Dedifferentiated amniotic fluid mesenchymal stem cell (primary cell): ENCODE data around the gene CYFIP1.

Experiments used
- DNase-seq: peaks from one replicate; pipeline ENCODE4 v3.0.0-alpha.2; 2016; ENCODE audit errors: extremely low spot score

CYFIP1 gene

DNA sequence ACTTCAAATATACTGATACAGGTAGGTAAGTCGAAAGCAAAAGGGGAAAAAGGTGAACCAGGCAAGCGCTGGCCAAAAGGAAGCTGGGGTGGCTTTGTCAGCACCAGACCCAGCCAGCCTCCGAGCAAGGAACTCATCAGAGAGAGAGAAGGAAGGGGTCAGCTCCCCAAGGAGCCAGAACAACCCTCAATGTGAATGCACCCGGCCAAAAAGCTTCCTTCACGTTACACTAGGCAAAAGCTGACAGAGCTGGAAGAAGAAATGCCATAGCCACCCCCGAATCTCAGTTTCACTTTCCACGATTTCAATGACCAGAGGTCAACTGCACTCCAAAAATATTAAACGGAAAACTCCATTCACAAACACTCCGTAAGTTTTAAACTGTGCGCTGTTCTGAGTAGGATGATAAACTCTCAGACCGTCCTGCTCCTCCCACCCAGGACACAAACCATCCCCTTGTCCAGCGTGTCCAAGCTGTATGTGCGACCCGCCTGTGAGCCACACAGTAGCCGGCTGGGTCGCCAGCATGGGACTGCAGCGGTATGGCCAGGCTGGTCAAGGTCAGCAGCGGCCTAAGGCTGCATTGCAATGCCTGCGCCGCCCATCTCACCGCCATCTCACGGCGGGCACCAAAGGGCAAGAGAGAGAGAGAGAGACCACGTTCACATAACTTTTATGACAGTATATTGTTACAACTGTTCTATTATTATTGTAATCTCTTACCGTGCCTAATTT, 29.7 kb downstream of the CYFIP1 start:
- no peak for DNase-seq

DNA sequence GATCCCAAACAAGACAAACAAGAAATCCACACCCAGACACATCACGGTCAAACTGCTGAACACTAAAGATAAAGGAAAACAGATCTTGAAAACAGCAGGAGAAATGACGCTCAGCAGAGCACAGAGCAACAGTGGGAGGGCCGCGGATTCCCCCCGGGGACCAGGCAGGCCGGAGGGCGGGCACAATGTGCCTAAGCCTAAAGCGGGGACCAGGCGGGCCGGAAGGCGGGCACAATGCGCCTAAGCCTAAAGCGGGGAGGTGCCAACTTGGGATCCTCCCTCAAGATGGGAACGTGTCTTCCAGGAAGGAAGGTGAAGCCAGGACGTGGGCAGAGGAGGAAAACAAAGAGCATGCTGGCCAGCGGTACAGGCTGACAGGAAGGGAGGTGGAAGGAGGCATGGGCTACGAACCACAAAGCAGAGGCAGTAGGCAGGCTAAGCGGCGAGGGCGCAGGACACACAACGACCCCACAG, 31.1 kb downstream of the CYFIP1 start:
- no peak for DNase-seq

DNA sequence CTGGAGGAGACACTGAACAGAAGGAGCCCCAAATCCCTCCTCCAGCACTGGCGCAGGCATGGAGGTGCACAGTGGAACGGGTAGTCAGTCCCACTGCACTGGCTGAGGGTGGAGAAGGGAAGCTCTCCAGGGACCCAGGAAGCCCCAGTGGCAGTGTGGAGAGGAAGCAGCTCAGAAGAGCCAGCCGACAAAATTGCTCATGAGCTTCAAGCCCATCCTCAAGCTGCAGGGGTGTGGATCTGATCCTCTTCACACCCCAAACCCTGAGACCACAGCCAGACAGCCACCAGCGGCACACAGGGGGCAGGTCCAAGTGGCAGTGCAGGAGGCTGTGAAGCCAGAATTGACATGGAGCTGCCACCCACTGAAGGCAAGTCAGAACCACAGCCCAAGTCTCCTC, 32.1 kb downstream of the CYFIP1 start:
- no peak for DNase-seq

DNA sequence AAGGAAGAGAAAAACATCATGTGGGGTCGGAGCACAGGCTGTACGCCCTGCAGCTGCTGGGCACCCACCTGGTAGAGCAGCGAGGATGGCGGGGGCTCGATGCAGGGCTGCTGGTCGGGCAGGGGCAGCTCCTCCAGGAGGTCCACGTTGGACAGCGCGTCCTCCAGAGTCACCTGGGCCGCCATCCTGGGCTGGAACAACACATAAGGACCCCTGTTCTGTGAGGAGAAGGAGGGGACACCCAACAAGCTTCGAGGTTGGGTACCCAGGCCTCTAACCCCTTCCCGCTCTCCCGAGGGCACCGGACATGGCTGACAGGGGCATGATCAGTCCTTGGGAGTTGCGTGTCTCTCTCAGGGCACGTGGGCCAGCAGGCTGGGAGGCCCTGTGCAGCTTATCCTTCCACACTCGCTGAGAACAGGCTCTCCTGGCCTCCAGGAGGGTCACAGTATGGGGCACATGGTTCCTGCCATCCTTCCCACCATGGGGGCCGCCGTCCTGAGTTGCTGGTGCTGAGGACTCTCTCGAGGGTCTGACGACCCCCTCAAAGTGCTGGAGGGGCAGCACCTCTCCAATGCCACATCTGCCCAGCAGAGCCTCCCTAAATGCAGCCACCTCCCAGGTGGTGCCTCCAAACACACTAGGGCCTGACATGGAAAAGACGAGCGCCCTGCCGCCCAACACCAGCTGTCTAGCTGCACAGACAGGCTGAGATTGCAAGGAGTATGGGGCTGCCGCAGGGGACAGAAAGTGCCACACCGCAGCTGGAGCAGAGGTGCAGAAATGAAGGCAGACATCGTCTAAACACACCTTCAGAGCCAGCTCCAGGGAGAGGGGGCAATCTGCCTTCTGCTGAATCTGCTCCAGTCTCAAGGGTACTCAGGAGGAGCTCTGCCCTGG, 32.8 kb downstream of the CYFIP1 start:
- no peak for DNase-seq

DNA sequence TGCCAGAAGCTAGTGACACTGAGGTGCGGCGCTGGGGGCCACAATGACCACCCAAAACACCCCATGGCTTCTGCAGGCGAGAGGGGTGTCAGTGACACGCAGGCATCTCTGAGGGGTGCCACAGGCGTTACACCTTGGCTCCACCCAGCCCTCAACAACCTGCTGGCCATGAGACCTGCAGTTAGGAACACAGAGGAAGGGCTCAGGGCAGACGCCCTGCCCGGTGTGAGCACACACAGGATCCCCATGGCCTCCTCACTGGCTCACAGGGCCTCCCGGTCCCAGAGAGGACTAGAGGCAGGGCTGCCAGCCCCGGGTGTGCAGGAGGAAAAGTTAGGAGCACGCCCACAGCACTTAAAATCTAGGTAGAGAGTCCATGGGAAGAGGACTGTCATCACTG, 35.1 kb downstream of the CYFIP1 start:
- no peak for DNase-seq

DNA sequence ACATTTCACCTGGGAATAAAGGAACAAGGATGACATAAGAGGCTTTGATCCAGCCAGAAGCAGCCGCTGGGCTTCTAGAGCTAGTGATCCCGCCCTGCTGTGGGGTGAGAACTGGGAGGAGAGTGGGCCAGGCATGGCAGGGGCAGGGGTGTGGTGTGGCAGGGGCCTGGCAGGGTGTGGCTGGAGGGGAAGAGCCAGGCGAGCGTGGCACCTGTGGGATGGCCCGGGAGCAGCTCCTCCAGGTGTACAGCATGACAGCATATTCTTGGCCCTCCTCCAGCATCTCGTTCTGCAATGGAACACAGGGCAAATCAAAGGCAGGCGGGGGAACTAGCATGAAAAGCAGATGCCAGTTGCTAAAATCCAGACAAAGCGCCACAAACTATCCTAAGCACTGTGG, 35.5 kb downstream of the CYFIP1 start:
- no peak for DNase-seq

DNA sequence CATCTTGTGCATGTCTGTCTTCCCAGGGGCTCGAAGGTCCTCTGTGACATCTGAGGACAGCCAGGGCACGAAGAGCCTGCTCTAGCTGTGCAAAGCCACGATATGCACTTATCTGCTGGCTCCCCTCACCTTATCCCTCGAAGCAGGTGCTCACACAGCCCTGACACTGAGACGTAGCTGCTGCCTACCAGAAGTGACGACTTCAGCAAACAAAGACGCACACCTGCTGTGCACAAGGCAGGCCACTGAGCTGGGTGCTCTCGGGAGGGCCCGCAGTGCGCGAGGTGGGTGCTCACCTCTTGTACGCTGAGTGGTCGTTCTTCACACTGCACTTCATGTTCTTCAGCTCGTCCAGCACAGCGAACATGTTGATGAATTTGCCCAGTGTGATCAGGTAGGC, 37.3 kb downstream of the CYFIP1 start:
- no peak for DNase-seq

DNA sequence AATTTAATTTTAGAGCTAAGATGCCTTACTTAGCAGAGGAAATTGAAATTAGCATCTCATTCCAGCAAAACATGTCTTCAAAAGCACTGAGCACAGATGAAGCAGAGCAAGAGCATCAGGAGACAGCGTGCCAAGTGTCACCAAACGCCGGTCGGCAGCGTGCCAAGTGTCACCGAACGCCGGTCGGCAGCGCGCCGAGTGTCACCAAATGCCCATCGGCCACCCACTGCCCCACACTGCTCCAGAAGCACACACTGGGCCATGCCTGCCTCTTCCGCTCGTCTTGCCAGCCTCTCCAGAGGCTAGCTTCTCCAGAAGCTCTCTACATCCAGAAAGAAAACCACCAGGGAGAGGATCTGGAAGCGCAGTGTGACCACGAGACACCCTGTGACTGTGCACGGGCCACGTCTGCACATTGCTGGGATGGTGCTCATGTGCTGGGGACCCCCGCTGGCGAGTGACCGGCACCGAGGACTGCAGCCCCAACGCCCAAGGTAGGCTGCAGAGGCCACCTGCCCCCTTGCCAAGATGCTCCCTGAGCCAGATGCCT, 37.8 kb downstream of the CYFIP1 start:
- no peak for DNase-seq

DNA sequence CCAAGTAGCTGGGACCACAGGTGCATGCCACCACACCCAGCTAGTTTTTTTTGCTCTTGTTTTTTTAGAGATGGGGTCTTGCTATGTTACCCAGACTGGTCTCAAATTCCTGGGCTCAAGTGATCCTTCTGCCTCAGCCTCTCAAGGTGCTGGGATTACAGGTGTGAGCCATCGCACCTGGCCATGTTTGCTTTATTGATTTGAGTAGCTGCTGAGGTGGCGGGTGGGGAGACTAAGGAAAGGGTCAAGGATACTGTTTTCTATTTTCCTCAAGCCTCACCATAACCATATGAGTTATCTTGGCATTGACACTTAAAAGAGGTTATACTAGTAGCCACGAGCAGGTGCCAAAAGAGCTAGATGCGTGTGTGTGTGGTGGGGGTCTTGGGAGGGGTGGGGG, 39.0 kb downstream of the CYFIP1 start:
- DNase-seq: no peak

DNA sequence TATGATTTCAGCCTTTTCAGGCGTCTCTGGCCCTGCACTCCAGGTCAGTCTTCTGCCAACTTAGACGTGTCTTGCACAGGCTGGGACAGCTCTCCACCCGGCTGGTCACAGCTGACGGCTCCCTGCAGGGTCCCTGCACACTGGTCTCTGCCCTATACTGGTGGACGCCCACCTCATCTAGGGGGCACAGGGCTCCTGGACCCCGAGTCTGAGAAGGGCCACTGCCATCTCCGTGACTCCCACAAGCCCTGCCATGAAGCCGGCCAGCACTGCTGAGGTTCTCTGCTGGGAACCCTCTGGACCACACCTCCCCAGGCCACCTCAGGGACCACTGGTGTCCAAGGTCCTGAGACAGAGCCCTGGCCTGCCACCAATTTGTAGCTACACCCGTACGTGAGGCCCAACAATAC, 40.5 kb downstream of the CYFIP1 start:
- DNase-seq: no peak

DNA sequence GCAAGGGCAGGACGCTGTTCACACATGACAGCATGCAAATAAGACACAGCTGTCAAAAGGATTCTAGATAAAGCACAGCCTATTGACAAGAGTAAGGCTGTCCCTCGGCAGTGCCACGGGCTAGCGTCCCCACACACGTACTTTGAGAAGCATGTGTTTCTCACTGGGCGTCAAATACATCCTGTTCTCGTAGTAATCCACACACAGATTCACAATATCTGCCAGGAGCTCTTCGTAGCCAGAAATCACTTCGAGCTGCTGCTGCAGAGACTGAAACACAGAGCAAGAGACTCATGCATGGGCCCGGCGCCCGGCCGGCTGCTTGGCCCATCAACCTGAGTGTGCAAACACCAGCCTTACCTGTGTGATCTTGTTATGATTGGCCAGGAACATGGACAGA, 41.1 kb downstream of the CYFIP1 start:
- DNase-seq: no peak

DNA sequence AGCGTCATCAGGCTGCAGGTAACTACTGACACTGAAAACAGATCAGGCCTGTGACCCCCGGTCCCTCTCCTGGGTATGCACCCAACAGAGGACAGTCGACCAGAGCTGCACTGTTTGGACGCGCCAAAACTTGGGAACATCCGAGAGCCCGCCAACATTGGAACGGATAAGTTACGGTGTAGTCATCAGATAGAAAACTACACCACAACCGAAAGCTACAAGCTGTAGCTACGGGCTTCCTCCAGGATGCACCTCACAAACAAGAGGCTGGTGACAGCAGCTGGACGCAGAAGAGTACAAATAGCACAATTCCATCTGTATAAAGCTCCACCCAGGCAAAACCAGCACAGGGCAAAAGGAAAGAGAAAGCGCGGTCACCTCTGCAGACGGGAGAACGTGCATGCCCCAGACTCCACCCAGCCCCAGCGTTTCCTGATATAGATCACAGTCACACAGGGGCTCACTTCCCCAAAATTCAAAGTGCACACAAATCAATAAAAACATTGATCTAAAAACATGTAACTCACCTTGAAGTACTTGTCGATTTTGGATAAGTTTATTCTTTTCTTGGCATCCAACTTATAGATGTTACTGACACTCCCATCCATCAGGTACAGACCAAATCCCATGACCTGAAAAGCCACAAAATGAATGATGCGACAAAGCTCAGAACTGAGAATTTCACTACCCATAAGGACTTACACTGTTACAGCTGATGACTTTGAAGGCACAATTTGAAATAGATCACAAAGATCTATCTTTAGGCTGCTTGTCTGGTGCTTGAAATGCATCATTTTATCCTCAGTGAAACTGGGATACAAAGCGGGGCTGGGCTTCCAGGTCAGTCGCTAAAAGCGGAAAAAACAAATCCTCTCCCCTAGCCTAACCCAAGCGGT, 43.3 kb downstream of the CYFIP1 start:
- DNase-seq: no peak

DNA sequence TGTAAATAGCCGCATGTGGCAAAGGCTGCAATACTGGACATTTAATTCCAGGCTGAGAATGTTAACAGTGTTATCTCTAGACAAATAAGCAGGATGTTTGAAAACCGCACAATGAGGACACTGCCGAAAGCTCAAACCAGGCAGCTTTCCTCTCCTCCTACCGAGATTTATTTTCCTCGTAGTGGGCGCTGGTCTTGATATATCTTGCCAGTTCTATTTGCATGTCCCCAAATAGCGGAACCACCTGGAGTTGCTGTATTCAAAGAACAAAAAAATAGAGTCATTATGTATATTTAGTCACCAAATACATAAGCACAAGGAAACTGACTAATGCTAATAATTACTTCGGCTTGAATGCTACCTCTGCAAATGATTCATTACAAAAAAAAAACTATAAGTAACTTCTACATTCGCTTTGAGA, 46.5 kb downstream of the CYFIP1 start:
- DNase-seq: no peak

DNA sequence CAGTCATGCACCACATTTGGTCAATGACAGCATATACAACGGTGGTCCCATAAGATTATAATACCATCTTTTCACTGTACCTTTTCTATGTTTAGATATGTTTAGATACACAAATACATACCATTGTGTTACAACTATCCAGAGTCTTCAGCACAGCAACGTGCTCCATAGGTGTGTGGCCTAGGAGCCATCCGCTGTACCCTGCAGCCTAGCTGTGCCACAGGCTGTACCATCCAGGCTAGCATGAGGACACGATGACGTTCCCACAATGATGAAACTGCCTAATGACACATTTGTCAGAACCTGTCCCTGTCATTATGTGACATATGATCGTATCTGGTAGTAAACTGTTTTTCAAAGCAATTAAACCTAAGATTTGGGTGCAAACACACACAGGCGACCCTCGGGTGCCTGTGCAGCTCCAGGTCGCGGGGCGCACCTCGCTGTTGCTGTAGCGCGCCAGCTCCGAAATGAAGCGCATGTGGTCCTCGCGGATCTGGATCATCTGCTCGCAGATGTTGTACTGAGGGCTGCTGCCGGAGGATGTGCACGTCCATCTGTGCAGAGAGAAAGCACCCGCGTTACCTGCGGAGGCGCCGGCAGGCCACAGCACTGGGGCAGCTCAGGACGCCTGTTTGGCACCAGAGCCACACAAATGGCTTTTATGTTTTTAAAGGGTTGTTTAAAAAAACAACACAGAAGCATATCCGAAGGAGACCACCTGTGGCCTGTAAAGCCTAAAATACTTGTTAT, 48.2 kb downstream of the CYFIP1 start:
- DNase-seq: no peak

DNA sequence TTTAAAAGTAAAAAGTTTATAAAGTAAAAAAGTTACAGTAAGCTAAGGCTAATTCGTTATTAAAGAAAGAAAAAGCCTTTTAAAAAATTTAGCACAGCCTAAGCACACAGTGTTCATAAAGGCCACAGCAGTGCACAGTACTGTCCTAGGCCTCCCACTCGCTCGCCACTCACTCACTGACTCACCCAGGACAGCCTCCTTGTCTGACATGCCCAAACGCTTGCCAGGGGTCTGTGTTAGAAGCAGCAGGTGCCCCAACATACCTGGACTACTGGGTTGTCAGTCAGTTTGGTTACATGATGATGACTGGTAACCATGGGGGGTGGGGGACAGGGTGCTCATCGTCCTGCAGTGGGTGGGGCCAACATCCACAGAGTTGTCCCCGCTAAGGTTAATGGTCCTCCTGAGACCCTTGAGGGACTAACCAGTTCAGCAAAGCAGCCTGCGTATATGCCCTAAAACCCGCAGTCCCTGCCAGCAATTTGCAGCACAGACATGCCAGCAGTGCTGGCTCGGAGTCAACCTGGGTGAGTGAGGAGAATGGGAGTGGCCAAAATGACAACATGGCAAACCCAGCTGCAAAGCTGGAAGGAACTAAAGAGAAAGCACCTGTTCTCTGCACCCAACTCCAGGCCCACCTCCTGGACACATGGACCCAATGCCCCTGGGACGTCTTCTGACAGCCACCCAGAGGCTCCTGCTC, 49.2 kb downstream of the CYFIP1 start:
- DNase-seq: no peak

DNA sequence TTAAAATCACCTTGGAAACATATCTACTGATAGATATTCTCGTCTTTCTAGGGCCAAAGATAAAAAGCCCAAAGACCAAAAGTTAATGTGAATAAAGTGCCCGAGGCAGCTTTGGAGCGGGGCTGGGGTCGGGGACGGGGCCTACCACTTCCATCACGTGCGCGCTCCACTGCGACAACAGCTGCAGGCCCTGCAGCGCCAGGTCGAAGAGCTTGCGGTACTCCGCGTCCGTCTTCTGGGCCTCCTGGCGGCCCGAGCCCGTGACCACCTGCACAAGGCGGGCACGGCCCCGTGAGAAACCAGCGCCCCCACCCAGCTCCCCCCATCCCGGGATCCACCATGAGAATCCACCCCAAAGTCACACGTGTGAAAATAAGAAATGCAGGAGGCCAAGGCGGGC, 52.4 kb downstream of the CYFIP1 start:
- DNase-seq: no peak

DNA sequence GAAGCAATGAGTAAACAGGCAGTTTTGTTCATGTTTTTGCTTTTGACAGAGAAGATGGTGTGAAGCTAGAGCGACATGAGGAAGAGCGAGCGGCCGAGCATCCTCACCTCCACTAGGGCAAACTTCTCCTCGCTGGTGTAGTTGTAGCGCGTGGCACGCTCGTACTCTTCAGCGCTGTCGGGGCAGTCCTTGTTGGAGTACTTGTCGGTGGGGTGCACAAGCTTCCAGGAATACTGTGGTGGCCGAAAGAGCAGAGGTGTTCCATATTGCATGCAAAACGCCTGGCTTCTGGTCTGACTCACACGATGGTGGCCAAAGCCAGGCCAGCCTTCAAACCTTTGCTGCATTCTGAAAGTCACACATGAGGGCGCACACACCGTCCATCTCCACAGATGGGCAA, 54.3 kb downstream of the CYFIP1 start:
- DNase-seq: no peak

DNA sequence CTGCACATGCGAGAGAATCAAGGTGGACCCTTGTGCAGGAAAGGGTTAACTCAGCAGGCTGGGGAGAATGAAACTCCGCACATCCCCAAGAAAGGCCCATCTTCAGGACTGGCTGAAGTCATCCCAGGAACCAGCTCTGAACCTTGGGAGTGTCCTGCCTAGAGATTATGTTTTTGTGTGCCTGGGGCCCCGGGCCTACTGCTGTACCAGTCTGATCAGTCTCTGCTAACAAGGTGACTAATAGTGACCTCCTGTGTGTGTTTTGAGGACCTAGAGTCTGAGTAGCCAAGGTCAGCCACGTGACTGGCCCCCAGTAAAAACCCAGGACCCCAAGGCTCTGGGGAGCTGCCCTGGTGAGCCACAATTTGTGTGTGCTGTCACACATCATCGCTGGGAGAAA, 58.2 kb downstream of the CYFIP1 start:
- no peak for DNase-seq

DNA sequence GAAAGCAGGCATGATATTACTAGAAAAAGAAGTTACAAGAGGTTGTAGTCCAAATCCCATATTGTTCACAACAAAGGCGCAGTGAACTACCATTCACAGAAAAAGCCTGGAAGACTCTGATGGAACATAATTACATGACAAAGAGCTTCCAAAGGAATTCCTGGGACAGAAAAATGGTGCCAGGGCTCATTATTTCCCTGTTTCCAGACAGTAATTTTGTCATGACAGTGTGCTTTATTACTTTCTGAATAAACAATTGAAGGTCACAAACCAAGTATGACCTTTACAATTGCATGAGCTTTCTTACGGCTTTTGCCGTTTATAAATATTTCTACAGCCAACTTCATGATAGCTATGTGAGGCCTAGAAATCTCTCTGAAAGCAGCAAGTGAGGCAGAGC, 61.0 kb downstream of the CYFIP1 start:
- no peak for DNase-seq

DNA sequence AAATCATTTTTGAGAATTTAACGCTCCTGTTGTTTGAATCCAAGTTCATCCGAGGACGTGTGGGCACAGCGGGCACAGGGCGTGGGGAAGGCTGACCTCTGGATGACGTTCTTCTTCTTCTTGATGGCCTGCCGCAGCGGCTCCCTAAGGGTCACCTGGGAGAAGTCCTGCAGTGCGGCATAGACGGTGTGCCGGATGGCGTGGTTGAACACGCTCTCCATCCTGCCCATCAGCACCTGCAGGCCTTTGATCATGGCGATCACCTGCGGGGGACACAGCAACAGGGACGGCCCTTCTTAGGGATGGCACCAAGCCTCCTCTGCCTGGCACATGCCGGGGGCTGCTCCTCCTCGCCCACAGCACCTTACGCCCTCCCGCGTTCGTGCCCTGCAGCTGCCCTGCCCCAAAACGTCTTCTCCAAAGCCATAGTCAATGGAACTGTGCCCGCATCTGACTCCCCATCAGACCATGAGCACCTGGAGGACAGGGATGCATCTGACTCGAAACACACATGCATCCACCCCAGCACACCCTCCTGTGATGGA, 61.5 kb downstream of the CYFIP1 start:
- no peak for DNase-seq
